Hematopoietic multipotent progenitor cell (in vitro differentiated cells): Measurements from ENCODE around the gene UAP1. TPM values are rescaled to one million over a fixed set of nuclear protein-coding genes. Genes with fewer than 3 reads are reported as not detected.

Experiments
- DNase-seq, 3 donors: peaks; one replicate each; pipeline ENCODE4 v3.0.0-alpha.2; 2011 to 2015; ENCODE audit warnings: low read depth in 2 of 3, low spot score in 2 of 3
- total RNA-seq: library from RNA; depleted of rRNA; stranded (reverse); fragments of >200 nt; gene quantifications from one replicate; pipeline ENCODE4 v1.2.3, GENCODE V29; 2012

The UAP1 gene
- 16.2 TPM for total RNA-seq

- DNase-seq: peak in 2 of 3 donors; percentile 3 to 13
These were observed at the start of gene UAP1 for GRCh38 chr1:162561616-162562469. Gene UAP1 (plus strand): TSS chr1:162561722. CDS start chr1:162566069, 4,347 bp downstream.

DNA sequence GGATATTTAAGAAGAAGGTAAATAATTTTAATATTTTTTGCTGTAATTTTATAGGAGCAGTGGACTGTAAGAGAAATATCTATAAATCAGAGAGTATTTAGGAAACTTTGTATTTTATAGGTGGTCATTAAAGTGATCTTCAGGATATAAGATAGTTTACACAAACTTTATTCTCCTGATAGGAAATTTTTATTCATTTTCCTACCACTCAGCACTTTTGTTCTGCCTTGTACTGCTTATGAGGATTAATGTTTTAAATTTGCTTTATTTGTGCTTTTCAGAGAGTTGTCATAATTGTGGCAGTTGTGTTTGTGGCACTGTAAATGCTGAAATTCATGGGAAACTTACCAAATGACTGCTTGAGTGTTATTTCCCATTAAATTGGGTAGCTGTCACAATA is 34.2 kb upstream of the UAP1 start:
- no peak for DNase-seq

DNA sequence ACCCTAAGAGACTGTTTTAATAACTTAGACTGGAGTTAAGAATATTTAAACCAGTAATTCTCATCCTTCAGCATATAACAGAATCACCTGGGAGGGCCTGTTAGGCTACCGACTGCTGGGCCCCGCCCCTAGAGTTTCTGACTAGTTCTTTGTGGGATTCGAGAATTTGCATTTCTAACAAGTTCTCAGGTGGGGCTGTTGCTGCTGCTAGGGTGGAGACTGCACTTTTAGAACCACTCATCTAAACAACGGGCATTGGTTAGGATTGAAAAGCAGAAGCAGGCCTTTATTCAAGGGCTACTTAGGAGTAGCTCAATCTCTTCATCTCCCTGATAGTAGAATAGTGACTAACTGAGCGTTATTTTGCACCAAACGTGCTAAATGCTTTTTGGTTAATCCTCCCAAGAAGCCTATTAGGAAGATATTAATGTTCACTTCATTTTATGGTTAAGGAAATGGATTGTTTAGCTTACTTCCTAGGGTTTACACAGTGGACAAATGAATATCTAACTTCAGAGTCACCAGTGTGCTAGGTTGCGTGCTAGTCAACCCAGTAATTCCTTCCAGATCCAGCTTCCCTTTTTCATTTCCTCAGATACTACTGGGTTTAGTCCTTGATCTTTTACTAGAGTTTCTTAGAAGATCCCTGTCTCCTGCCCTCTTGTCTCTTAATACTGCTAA is 31.1 kb upstream of the UAP1 start:
- no peak for DNase-seq

- DNase-seq: no peak
These were observed 30.6 kb upstream of the UAP1 start for GRCh38 chr1:162530988-162531319.

DNA sequence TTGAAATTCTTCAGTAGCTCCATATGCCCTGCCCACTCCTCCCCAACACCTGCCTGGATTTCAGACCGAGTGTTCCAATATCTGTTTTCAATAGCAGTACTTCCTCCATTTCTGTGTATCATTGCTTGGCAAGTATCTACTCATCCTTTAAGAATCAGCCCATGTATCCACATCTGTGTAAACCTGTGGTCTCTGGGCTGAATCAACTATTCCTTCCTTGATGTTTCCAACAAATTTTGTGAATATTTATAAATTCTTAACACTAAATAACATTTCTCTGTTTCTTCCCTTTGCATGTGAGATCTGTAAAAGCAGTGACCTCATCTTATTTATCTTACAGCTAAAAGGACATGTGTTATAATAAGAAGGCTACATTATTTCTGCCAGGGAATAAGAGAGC is 26.0 kb upstream of the UAP1 start:
- DNase-seq: no peak

DNA sequence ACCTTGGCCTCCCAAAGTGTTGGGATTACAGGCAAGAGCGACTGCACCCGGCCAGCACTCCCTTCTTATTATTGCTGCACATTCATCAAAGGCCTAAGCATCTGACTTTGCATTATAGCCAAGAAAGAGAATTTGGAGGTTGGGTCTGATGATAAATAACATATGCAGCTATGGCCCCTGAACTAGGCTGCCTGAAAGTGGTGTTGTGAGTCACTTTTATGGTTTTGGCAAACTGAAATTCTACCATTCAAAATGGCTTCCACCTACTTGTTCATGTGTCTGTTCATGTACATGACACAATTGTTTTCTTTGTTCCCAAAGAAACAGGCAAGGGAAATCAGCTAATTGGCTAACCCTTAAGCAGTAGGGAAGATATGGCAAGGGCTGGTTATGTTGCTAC is 25.0 kb upstream of the UAP1 start:
- no peak for DNase-seq

DNA sequence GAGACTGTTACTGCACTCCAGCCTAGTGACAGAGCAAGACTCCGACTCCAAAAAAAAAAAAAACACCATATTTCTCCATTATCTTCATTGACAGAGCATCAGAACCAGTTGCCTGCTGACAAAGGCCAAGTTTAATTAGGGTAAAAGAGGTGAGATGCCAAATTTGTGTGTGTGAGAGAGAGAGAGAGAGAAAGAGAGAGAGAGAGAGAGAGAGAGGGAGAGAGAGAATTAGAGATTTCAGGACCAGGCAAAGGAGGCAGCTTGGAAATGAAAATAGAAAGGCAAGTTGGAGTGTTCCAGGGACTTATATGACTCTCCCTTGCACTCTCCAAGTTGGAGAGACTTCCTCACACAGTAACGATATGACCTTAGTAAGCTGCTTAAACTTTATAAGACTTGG is 24.3 kb upstream of the UAP1 start:
- DNase-seq: no peak

GRCh38 chr1:162538815-162539431 is 22.6 kb upstream of the UAP1 start:
- no peak for DNase-seq

GRCh38 chr1:162541619-162542141 is 19.8 kb upstream of the UAP1 start:
- DNase-seq: no peak

DNA sequence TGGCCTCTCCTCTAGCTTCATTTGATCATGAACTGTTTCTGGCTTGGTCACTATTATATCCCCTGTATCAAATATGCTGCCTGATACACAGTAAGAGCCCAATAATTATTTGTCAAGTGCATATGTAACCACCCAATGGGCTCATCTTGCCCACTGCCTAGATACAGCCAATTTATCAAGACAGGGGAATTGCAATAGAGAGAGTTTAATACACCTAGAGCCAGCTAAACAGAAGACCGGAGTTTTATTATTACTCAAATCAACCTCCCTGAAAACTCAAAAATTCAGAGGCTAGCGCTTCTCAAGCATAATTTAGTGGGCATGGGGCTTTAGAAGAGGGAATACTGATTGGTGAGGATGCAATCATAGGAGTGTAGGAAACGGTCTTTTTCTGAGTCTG is 18.3 kb upstream of the UAP1 start:
- no peak for DNase-seq

- DNase-seq: no peak
These were observed 13.4 kb upstream of the UAP1 start for GRCh38 chr1:162548170-162548569.

DNA sequence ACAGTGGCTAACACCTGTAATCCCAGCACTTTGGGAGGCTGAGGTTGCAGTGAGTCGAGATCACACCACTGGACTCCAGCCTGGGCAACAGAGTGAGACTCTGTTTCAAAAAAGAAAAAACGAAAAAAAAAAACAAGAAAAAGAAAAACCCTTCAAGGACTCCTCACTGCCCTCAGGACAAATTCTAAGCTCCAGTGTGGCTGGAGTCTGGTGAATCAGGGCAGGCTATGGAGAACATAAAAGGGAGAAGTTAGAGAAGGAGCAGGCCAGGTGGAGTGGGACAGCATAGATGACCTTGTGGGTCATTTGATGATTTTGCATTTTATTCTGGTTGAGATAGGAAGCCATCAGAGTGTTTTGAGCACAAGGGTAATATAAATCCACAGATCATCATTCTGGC is 12.5 kb upstream of the UAP1 start:
- DNase-seq: no peak

GRCh38 chr1:162550925-162551324 is 10.6 kb upstream of the UAP1 start:
- DNase-seq: no peak

GRCh38 chr1:162551969-162552683 is 9.4 kb upstream of the UAP1 start:
- DNase-seq: no peak

GRCh38 chr1:162552684-162553252 is 8.8 kb upstream of the UAP1 start:
- DNase-seq: no peak

GRCh38 chr1:162554258-162554657 is 7.3 kb upstream of the UAP1 start:
- DNase-seq: no peak

GRCh38 chr1:162557536-162557935 is 4.0 kb upstream of the UAP1 start:
- no peak for DNase-seq

DNA sequence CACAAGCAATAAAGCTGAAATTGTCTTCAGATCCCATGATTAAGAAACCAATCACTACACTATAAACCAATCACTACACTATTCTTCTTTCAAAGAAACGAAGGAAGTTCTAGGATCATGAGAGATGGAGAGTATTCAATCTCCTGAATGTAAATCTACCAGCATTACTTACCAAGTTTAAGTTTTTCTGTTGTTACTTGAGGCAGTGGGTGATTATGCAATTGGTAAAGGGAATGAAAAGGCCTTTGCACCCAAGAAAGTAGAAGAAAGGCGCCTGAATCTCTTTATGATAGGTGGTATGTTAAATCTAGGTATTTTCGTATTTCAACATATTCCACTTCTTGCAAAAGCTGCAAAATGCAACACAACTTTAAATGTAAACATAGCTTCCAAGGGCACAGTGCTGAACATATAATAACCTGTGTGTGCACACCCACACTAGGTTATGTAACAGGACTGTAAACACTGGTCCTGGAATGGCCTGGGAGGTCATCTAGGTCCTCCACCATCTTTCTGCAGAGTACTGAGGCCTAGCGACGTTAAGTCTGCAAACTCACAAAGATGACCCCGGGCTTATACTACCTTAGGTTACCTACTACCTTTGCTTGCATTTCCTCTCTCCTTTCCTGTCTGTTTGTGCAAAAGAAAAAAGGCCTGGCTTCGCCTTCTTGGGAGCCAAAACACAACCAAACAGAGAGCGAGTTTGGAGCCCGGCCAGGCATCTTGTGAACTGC is 1.1 kb upstream of the UAP1 start:
- peak in 1 of 3 donors; percentile 47 for DNase-seq

- DNase-seq: peak; percentile 89 to 98 (median 96)
These were observed 396 bp upstream of the UAP1 start for GRCh38 chr1:162561037-162561615.

DNA sequence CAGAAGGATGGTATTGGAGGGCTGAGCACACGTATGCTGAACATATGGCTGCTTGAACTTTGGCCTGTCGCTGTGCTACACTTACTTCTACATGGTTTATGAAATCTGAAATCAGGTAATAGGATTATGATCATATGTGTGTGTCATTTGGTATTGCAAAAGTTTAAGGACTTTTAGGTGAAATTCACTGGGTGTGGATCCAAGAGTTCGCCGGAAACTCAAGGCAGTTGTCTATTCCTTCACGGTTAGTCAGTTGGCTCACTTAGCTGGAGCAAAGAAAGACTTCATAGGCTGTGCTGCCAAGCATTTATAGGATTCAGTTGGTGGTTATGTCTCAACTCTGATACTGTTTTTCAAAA is 927 bp downstream of the UAP1 start:
- DNase-seq: no peak
